SK-N-SH (cell line): ENCODE data around the gene ALG3.

Experiments
- CHD2 ChIP-seq: fragments of 150-350 bp; IDR thresholded peaks from 2 replicates; pipeline ENCODE4 v1.6.1; 2018; ENCODE audit warnings: low read length; ENCODE audit not compliant: partially characterized antibody
- CTCF ChIP-seq: fragments of 200-600 bp; sonication (generic); IDR thresholded peaks from 2 replicates; pipeline ENCODE4 v1.6.1; 2017; ENCODE audit warnings: antibody characterized with exemption, mild to moderate bottlenecking, moderate library complexity
- ELF1 ChIP-seq: IDR thresholded peaks from 2 replicates; pipeline ENCODE4 v1.4.0; 2012
- EP300 ChIP-seq, 2 experiments: IDR thresholded peaks; 2 replicates each; pipeline versions ENCODE4 v1.4.0 to v1.6.1; 2012; ENCODE audit warnings: borderline replicate concordance in 1 of 2, low read depth in 1 of 2, low read length in 1 of 2
- GATA2 ChIP-seq: sonication (generic); formaldehyde crosslinking; IDR thresholded peaks from 2 replicates; pipeline ENCODE4 v1.5.0; 2020; ENCODE audit warnings: mild to moderate bottlenecking, missing genetic modification reagents
- NRF1 ChIP-seq: IDR thresholded peaks from 2 replicates; pipeline ENCODE4 v1.6.1; 2012; ENCODE audit warnings: low read depth, mild to moderate bottlenecking, low read length
- REST ChIP-seq: IDR thresholded peaks from 2 replicates; pipeline ENCODE4 v1.6.1; 2012; ENCODE audit warnings: mild to moderate bottlenecking, low read depth, low read length, moderate library complexity
- SIN3A ChIP-seq: IDR thresholded peaks from 2 replicates; pipeline ENCODE4 v1.6.1; 2012; ENCODE audit warnings: low read depth, mild to moderate bottlenecking, low read length, moderate library complexity, borderline replicate concordance
- USF2 ChIP-seq: fragments of 150-350 bp; IDR thresholded peaks from 2 replicates; pipeline ENCODE4 v1.6.1; 2017; ENCODE audit warnings: antibody characterized with exemption, low read length, low read depth, borderline replicate concordance

GRCh38 chr3:184241141-184241446 is 7.7 kb downstream of the ALG3 start:
- TF ChIP-seq CHD2 (no peak), CTCF (no peak), GATA2 (CRISPR knock-in tag) (no peak), REST (no peak), NRF1 (no peak), SIN3A (no peak), USF2 (no peak), EP300 (IDR thresholded peaks at IDR 0.05; ENCODE audit: borderline replicate concordance in 1 of 2, low read depth in 1 of 2, low read length in 1 of 2) (no peak), ELF1 (no peak)
